HG02610 (cell line): ENCODE measurements around the gene EIF3F.

ENCODE experiments used
- ATAC-seq: cut with Tn5 transposase; IDR thresholded peaks from one replicate; pipeline ENCODE4 v1.9.1; 2021; ENCODE audit warnings: mild to moderate bottlenecking, moderate library complexity; ENCODE audit not compliant: unreplicated experiment

Gene EIF3F

DNA sequence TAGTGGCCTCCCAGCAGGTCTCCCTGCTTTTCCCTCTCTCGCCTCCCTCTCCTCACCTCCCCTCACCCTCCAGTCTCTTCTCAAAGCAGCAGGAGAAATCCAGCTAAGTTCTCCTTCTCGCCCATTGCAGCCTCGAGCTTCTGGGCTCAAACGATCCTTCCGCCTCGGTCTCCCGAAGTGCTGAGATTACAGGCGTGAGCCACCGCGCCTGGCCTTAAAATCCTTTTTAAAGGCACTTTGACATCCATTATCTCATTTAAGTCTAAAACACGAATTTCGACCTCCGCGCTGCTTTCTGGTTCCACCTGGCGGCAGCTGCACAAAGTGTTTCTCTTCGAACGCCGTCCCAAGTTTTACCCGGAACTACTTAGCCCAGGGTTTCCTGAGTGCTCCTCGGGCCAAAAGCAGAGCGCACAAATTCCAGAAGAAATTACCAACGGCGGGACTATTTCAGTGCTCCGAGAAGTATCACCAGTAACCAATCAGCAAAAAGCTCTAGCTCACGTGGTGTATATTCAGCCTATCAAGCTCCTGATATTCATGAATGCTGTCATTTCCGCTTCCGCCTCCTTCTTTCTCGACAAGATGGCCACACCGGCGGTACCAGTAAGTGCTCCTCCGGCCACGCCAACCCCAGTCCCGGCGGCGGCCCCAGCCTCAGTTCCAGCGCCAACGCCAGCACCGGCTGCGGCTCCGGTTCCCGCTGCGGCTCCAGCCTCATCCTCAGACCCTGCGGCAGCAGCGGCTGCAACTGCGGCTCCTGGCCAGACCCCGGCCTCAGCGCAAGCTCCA, at the start of gene EIF3F:
Gene EIF3F (plus strand): TSS at position 570 of the 792 bp plus-strand sequence. CDS start 16 bp downstream, at position 586.
- ATAC-seq, result peak; percentile 96

DNA sequence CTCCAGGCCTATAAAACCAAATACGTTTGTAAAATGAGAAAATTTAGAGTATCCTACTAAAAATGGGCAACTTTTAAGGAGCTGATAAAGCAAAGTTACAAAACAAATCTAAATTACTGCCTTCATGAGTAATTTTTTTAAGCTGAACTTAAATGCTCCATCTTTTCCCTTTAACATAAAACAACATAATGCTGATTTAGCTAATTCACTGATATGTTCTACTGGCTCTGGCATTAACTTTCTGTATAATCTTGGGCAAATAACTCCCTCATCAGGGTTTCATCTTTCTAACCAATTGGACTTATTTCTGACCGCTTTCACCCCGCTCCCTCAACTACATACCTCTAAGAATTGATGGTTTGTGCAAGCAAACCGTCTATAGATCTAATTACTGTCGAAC, 46.0 kb upstream of the EIF3F start:
- ATAC-seq, result no peak

- ATAC-seq, result no peak
These were observed 45.5 kb upstream of the EIF3F start, which contains the start of gene OR10A3 for GRCh38 chr11:7941608-7942007. OR10A3 (minus strand) TSS chr11:7941708; CDS start chr11:7939520, 2,188 bp downstream.

DNA sequence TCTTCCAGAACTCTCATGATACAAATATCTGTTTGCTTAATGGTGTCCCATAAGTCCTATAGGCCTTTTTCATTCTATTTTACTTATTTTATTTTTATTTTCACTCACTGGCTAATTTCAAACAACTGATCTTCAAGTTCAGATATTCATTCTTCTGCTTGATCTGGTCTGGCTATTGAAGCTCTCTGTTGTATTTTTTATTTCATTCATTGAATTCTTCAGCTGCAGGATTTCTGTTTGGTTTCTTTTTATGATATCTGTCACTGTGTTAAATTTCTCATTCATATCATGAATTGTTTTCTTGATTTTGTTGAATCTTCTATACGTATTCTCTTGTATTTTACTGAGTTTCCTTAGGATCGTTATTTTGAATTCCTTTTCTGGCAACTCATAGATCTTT, 43.0 kb upstream of the EIF3F start:
- no peak for ATAC-seq

DNA sequence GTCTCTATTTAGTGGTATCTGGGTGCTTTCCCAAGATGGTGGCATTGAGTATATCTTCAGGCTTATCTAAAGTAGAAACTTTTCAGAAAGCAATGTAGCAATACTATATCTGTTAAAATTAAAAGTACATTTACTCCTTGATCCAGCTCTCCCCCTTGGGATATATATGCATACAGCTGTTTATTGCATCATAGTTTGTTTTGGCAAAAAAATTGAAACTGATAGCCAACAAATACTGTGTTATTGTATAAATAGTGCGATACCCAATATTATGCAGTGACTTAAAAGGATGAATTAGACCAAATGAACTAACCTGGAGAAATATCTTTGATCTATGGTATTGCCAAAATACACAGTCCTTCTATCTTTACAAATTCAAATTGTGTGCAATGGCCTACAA, 37.2 kb upstream of the EIF3F start:
- no peak for ATAC-seq

- ATAC-seq, result no peak
These were observed 31.9 kb upstream of the EIF3F start for GRCh38 chr11:7955191-7955590.

GRCh38 chr11:7964261-7964660, 22.9 kb upstream of the EIF3F start:
- no peak for ATAC-seq

GRCh38 chr11:7964873-7965272, 22.3 kb upstream of the EIF3F start:
- no peak for ATAC-seq

GRCh38 chr11:7965386-7965785, 21.8 kb upstream of the EIF3F start, which contains the start of gene NLRP10:
NLRP10 (minus strand) TSS chr11:7965447; CDS start chr11:7963495, 1,952 bp downstream.
- no peak for ATAC-seq

GRCh38 chr11:7967097-7967496, 20.0 kb upstream of the EIF3F start:
- no peak for ATAC-seq

DNA sequence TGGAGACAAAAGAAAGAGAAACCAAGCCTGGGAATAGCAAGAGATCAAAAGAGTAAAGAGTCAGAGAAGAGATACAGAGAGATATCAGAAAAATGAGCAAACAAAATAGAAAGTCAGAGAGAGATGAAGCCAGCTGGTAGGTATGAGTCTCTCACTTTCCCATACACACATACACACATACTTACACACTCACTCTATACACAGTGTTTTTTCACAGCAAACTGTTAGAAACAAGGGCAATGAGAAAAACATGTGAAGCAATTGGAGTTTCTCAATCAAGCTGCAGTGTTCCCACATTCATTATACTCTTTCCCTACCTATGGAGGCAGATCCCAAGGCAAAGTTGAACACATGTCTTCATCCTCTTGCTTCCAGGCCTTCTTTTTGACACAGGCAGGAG, 19.3 kb upstream of the EIF3F start:
- no peak for ATAC-seq

DNA sequence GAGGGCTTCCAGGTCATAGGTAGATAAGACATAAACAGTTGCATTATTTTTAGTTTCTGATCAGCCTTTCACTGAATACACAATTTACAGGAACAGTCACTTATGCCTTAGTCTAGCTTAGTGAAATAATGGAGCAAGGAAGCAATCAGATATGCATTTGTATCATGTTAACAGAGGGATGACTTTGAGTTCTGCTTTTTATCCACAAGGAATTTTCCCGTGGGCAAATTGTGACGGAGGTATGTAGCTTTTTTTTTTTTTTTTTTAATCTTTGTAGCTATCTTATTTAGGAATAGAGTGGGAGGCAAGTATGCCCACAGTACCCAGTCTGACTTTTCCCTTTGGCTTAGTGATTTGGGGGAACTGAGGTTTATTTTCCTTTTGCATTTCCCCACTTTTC, 18.5 kb upstream of the EIF3F start:
- no peak for ATAC-seq

- ATAC-seq, result no peak
These were observed 17.1 kb upstream of the EIF3F start for GRCh38 chr11:7969756-7970646.

DNA sequence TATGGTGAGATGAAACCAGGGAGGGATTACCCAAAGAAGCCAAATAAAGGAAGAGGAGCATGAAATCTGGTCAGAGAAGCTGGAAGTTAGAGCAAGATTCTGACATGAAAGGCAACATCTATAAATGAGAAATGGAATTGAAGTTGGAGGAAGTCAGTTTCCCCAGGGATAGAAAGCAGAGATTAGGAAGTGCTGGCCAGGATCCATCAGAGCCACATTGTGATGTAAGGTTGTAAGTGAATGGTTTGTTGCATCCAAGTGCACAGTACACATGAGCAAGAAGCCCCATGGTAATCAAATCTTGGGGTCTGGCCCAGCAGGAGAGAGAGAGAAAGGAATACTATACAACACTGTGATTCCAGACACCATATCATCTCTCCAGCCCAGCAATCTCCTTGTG, 15.3 kb upstream of the EIF3F start:
- no peak for ATAC-seq

DNA sequence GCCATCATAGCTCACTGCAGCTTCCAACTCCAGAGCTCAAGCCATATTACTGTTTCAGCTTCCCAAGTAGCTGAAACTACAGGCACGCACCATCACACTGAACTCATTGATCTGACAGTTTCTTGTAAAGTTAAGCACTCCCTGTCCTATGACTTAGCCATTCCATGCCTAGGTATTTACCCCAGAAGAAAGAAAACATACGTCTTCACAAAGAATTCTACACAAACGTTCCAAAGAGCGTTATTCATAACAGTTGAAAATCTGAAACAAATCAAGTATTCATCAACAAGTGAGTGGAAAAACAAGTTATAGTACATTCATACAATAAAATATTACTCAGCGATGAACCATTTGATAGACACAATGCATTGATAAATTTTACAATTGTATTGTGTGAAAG, 14.1 kb upstream of the EIF3F start:
- no peak for ATAC-seq

- ATAC-seq, result no peak
These were observed 12.5 kb upstream of the EIF3F start for GRCh38 chr11:7974668-7975067.

- no peak for ATAC-seq
These were observed 9.8 kb upstream of the EIF3F start for GRCh38 chr11:7977232-7977917.

- no peak for ATAC-seq
These were observed 5.4 kb upstream of the EIF3F start for GRCh38 chr11:7981619-7982157.

DNA sequence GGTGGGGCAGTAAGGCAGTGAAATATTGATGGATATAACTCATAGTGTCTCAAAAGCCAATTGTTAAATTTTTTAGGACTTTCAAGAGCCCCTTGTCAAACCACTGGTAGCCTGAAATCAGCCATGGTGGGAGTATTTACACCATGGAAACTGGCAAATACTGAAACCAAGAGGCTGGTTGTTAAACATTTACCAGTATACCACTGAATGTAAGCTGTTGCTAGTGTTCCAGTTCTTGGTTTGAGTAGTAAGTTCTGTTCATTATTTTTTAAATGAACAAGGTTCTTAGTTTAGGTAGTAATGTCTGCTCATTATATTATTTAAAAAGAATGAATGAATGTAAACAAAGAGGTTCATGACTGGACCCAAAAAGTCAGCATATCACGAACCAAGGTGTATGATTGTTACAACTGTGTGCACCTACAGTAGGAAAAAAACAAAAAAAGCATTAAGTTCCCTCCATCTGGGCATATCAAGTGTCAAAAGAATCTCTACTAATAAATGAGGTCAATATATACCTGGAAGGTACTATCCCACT, 4.5 kb upstream of the EIF3F start:
- no peak for ATAC-seq

DNA sequence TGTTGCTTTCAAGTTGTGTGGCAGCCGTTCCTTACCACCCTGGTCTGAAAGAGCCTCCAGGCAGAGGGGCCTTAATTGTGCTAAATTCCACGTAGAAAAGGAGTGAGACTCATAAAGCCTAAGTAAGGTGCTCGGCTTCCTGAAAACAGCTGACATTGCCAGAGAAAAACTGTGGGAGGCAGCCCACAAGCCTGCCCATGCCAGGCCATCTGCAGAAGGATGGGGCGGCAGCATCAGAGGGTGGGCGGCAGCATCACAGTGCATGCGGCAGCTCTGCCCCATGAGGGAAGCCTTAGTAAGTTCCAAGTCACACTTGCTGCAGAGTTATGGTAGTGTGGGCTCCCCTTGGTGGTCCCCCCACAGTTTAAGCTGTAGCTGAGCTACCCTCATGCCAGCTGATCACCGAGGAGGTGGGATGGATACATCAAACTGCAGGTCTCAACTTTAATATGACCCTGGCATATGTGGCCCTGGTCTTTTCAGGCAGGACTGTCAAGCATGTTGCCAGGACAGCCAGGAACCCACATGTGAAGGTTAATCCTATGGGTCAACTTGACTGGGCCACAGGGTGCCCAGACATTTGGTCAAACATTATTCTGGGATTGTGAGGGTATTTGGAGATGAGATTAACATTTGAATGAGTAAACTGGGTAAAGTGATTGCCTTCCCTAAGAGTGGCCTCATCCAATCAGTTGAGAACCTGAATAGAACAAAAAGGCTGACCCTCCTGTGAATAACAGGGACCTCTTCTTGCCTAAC, 3.1 kb upstream of the EIF3F start:
- ATAC-seq, result no peak
